Islet precursor cell (in vitro differentiated cells): ENCODE measurements around the gene BAMBI.

Experiments
- DNase-seq: peaks from one replicate; pipeline ENCODE4 v3.0.0-alpha.2; 2018

BAMBI gene

GRCh38 chr10:28676326-28676967 is 874 bp upstream of the BAMBI start:
- DNase-seq = peak; percentile 85

- peak; percentile 55 for DNase-seq
Observed at GRCh38 chr10:28677888-28678686, 766 bp downstream of the BAMBI start.

- peak; percentile 53 for DNase-seq
Observed at GRCh38 chr10:28678687-28679457, 1.6 kb downstream of the BAMBI start.

GRCh38 chr10:28679581-28680357 is 2.4 kb downstream of the BAMBI start:
- peak; percentile 51 for DNase-seq

- DNase-seq = no peak
Observed at GRCh38 chr10:28680358-28680752, 3.0 kb downstream of the BAMBI start.

- DNase-seq = peak; percentile 68
Observed at GRCh38 chr10:28681291-28681763, 4.0 kb downstream of the BAMBI start.

GRCh38 chr10:28681928-28682750 is 4.8 kb downstream of the BAMBI start:
- peak; percentile 55 for DNase-seq

- DNase-seq = peak; percentile 88
Observed at GRCh38 chr10:28684157-28684985, 7.0 kb downstream of the BAMBI start.

GRCh38 chr10:28684986-28685580 is 7.8 kb downstream of the BAMBI start:
- DNase-seq = peak; percentile 85

GRCh38 chr10:28685717-28686116 is 8.4 kb downstream of the BAMBI start:
- peak; percentile 69 for DNase-seq

- peak; percentile 76 for DNase-seq
Observed at GRCh38 chr10:28686835-28687682, 9.7 kb downstream of the BAMBI start.

- no peak for DNase-seq
Observed at GRCh38 chr10:28687683-28688001, 10.3 kb downstream of the BAMBI start.

GRCh38 chr10:28690545-28690944 is 13.2 kb downstream of the BAMBI start:
- no peak for DNase-seq

- no peak for DNase-seq
Observed at GRCh38 chr10:28691187-28691694, 13.9 kb downstream of the BAMBI start.

GRCh38 chr10:28692050-28692449 is 14.7 kb downstream of the BAMBI start:
- no peak for DNase-seq

- DNase-seq = no peak
Observed at GRCh38 chr10:28694530-28694929, 17.2 kb downstream of the BAMBI start.

GRCh38 chr10:28698075-28698474 is 20.8 kb downstream of the BAMBI start:
- no peak for DNase-seq

- DNase-seq = no peak
Observed at GRCh38 chr10:28704464-28705161, 27.3 kb downstream of the BAMBI start.

- DNase-seq = no peak
Observed at GRCh38 chr10:28705472-28705871, 28.2 kb downstream of the BAMBI start.
